HG03135 (cell line): ENCODE measurements around the gene MDC1.

ENCODE experiments used
- ATAC-seq: cut with Tn5 transposase; IDR thresholded peaks from one replicate; pipeline ENCODE4 v1.9.1; 2021; ENCODE audit warnings: mild to moderate bottlenecking, moderate library complexity; ENCODE audit not compliant: unreplicated experiment

Gene MDC1

DNA sequence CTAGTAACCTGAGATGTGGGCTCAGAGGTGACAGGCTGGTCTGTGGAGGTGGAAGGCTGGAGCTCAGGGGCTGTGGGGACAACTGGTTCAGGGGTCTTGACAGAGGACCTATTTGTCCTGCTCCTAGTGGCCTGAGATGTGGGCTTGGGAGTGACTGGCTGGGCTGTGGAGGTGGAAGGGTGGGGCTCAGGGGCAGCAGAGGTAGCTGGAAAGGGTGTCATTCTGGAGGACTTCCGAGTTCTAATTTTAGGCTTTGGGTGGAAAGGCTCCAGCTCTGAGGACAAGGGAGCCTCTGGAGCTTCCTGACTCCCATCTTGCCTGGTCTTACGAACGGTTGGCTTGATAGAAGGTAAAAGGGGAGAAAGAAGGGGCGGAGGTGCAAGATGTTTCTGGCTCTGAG is 11.5 kb downstream of the MDC1 start:
- no peak for ATAC-seq

GRCh38 chr6:30703821-30704220 is 13.3 kb downstream of the MDC1 start:
- ATAC-seq = no peak

DNA sequence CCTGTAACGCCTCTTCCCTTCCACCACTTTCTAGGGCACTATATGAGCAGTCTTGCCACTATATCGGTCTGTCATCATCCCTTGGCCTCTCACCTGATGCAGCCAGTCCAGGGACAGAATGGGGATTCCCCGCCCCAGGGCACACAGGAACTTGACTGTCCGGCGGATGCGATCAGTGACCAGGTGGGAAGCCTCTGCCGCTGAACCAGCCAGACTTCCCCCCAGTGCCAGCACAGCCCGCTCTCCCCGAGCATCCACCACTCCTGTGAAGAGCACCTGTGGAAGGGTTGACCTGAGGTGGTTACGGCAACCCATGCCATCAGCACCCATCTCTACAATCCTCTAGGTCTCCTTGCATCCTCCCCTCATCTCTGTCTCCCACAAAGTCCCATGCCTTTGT is 14.1 kb downstream of the MDC1 start:
- ATAC-seq = no peak

DNA sequence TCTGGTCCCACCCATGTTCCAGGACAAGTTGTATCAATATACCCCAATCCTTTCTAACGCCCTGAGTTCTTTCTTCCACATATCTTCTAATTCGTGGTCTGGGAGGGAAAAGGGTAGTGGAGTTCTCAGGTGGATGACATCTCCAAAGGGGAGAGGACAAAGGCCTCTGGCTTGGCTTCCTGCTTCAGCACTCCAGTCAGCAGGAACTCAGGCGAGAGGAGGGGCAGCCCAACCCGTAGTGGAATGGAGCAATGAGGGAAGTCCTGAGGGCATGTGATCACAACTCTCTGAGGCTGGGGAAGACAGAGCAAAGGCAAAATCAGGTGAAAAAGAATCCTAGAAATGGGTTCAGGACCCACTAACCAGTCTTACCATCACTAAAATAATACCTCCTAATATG is 16.7 kb downstream of the MDC1 start:
- no peak for ATAC-seq

- ATAC-seq = no peak
Measured at GRCh38 chr6:30696432-30696831, 20.6 kb downstream of the MDC1 start.

DNA sequence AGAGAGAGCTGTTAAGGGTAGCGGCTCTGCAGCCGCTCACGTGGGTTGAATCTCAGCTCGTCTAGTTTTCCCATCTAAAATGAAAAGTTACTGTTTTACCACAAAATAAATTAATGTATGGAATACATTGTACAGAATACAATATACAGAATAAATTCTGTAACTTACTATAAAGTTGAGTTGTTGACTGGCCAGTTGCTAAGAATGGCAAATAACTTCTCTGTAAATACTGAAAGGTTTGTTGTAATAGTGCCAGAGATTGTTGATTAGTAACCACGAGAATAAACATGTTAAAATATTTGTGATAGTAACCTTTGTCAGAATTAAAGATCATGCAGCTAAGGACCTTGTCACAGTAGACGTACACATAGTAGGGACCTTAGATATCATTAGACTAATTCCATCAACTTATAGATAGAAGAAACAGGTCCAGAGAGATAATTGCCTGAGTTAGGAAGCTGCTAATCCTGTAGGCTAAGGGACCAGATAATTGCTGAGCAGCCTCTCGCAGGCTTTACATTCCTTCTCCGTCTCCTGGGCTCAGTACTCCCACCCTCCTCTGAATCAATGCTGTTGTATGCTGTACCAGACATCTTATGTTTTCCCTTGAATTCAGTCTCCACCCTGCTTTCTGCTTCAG is 25.8 kb downstream of the MDC1 start:
- no peak for ATAC-seq

- no peak for ATAC-seq
Measured at GRCh38 chr6:30690403-30691207, 26.5 kb downstream of the MDC1 start, which contains the start of gene NRM. Gene NRM, minus strand, starts transcription at chr6:30690984. Its CDS starts 10 bp downstream, at chr6:30690974.

DNA sequence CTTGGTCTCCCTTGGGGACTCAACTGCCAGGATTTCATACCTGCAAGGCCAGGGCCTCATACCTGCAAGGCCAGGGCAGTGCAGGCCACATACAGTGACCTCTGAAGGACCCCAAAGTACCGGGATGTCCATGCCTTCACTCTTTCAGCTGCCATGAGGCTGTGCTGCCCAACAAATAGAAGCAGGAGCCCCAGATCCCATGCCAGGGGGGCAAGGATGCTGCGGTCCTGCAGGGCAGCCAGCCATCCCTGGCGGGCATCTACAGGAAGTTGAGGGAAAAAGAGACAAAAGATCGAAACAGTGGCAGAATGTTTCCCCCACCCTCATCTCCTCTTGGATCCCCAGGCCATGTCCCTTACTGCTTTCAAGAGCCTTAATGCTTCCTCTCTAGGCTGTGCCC is 27.1 kb downstream of the MDC1 start:
- ATAC-seq = no peak

DNA sequence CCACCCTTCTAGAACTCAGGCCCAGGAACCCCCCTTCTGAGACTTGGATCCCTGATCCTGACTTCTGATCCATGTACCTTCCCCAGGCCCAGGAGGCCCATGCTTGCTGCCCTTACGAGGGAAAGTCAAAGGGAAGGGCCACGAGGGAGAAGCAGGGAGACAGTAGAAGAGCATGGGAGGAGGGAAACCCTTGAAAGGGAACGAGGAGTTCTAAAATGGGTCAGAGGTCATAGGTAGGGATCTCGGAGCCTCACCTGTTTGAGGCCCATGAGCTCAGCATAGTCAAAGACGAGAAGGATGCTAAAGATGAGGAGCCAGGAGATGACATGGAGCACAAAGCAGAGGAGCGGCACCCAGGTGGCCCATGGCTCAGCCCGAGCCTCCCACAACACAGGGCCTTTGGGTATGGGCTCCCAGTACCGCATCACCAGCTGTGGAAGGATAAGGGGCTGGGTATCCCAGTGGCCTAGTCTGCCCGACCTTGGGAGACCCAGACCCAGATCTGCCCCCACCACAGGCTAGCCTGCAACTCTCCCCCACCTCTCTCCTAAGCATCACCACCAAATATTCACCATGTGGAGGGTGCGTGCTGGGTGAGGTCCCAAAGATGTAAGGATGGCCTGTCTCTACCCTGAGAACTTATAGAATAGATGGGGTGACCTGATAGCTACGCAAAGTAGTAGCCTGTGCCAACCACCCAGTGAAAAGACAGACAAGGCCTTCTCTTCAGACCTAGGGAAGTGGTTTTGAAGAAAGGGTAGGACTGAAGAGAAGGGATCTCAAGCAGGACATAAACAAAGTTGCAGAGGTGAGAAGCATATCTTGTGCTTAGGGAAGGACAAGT is 27.8 kb downstream of the MDC1 start:
- ATAC-seq = no peak

DNA sequence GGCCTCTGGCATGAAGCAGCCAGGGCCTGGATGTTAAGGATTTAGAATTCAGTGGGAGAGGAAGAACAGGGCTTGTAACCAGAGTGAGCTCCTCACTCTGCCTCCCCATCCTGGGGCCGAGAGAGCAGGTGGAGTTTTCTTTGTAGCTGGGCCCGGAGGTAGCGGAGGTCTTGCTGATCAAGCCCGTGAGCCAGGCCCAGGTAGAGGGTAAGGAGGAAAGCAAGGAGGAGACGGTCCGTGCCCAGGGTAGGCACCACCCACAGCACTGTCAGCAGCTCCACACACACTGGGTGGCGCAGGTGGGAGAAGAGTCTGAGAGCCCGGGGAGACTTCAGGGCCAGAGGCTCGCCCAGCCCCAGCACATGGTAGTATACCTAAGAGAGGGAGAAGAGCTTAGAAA is 28.5 kb downstream of the MDC1 start:
- ATAC-seq = no peak

- no peak for ATAC-seq
Measured at GRCh38 chr6:30687659-30688431, 29.2 kb downstream of the MDC1 start.

- ATAC-seq = peak; percentile 43
Measured at GRCh38 chr6:30686908-30687658, 30.0 kb downstream of the MDC1 start.

DNA sequence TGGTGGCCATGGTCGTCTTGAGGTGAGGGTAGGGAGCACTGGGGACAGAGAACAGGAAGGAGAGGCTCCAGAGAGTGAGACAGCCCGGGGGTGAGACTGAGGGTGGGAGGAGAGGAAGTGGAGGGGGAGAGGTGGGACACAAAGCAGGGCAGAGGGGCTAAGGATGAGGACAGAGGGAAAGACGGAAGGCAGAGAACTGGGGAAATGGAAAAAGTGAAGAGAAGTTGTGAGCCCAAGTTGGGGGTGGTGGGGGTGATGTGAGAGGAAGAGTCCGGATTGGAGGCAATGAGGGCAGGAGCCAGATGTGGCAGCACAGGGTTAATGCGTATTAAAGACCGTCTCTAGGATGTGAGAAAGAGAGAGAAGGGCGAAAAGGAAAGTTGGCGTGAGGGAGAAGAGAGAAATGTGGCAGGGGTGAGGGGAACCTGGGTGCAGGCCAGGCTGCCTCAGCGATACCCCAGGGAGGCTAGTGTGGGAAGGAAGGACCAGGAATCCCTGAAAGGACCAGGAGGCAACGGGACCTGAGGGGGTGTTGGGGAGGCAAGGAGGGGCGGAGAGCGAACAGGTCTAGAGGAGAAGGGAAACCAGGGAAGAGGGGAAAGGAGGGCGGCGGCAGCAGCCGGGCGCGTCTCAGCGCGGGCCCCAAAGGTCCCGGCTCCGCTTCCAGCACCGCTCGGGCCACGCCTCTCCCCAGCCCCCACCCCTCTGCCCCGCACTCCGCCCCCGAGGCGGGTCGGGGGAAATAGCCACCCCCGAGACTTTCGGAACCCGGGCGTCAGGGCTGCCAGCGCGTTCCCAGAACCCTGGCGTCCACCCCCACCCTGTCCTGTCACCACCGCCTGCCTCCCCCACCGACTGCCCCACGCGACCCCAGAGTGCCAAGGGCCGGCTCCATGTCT is 30.8 kb downstream of the MDC1 start, which contains the start of gene PPP1R18:
Gene PPP1R18 (minus strand): TSS at position 637 of the 899 bp plus-strand sequence. CDS start 627 bp downstream, at position 10.
- ATAC-seq = peak; percentile 20

DNA sequence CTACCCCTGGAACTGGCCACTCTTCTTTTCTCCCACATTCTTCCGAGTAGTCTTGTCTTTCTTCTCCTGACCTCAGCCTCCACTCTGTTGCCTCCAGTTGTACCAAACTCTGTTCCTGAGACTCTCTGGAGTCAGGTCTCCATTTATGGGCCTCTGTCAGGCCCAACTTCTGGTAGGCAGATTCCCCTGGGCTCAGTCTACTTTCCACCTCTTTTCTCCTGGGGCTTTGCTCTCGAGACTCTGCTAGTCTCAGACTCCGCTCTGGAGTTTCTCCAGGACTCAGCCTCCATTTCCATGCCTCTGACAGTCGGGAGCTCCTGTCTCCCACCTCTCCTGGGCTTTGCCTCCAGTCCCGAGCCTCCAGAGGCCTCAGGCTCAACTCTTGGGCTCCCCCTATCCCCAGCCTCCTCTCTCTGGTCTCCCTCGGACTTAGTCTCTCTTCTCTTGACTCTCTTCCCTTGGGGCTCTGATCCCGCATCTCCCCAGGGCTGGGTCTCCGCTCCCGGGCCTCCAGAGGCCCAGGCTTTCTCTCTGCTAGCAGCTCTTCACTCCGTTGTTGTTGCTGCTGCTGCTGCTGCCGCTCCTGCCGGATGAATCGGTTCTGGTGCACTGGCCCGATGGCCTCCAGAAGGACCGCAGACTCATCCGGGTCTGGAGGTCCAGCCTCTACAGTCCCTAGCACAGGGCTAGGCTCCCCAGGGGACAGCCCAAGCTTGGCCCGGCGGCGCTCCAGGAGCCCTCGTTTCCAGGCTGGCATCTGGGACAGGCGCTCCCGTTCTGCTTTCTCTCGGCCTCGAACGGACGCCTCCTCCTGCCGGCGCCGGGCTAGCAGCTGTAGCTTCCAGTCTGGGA is 31.7 kb downstream of the MDC1 start:
- ATAC-seq = no peak

DNA sequence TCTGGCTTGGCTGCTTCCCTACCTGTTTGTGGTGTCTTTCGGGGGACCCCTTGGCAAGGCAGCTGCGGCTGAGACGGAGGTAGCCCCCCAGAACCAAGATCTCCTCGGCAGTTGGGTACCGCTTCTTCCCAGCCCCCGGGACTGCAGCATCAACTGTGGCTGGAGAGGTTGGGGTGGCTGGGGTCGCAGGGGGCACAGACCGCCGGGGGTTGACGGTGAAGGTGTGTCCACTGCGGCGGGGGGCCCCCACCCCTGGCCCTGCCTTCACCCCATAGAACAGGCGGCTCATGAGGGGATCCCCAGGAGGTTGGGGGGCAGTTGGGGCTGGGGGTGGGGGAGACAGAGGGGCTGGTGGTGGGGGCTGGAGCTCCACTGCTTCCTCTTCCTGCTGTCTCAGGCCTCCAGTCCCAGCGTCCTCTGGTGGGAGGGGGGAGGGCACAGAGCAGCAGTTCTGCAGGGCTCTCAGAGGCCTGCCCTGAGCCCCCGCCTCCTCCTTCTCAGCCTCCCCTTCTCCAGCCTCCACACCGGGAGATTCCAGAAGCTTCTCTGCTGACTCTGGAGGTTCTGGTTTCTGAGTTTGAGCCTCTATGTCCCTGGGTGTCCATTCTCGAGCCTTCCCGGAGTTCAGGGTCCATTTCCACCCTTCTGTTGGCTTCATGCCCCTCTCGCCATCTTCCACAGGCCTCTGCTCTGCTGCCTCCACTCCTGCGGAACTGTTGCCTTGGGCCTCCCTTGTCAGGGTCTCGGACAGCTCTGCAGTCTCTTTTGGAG is 32.5 kb downstream of the MDC1 start:
- no peak for ATAC-seq

GRCh38 chr6:30683980-30684338 is 33.1 kb downstream of the MDC1 start:
- ATAC-seq = no peak
